Ovary (tissue), 9 donors: ENCODE measurements around the gene ARFRP1. TPM values are rescaled to one million over a fixed set of nuclear protein-coding genes. Genes with fewer than 3 reads are reported as not detected.

Experiments
- DNase-seq, 5 donors: peaks; one replicate each; pipeline ENCODE4 v3.0.0-alpha.2; 2019 to 2020
- H3K27ac ChIP-seq, 2 donors: fragments of 200-600 bp; one replicate each; pipeline versions ENCODE4 v1.5.1 to v1.8.0; 2019 to 2022
- H3K27me3 ChIP-seq: fragments of 200-600 bp; one replicate; pipeline ENCODE4 v1.8.0; 2022
- H3K36me3 ChIP-seq: fragments of 200-600 bp; sonication (generic); one replicate; pipeline ENCODE4 v1.5.1; 2019
- H3K4me1 ChIP-seq: one replicate; pipeline ENCODE4 v1.8.1; 2013; ENCODE audit warnings: mild to moderate bottlenecking, moderate library complexity; ENCODE audit not compliant: insufficient read depth
- H3K4me3 ChIP-seq: fragments of 200-600 bp; sonication (generic); one replicate; pipeline ENCODE4 v1.5.1; 2017
- H3K9me3 ChIP-seq, 2 donors: fragments of 200-600 bp in 1 of 2; sonication (generic) in 1 of 2; one replicate each; pipeline versions ENCODE4 v1.5.1 to v1.8.1; 2013 to 2019; ENCODE audit warnings: mild to moderate bottlenecking in 1 of 2, moderate library complexity in 1 of 2
- CTCF ChIP-seq, 3 donors: fragments of 450-650 bp in 2 of 3; fragments of 200-600 bp in 1 of 3; IDR thresholded peaks; one replicate each; pipeline versions ENCODE4 v1.5.1 to v1.8.0; 2016 to 2022; ENCODE audit warnings: antibody characterized with exemption in 3 of 3, mild to moderate bottlenecking in 1 of 3
- EP300 ChIP-seq: sonication (generic); formaldehyde crosslinking; IDR thresholded peaks from one replicate; pipeline ENCODE4 v1.6.1; 2017; ENCODE audit warnings: antibody characterized with exemption
- POLR2A ChIP-seq: fragments of 450-650 bp; IDR thresholded peaks from one replicate; pipeline ENCODE4 v1.6.1; 2017; ENCODE audit warnings: antibody characterized with exemption, mild to moderate bottlenecking, moderate library complexity
- WGBS, 3 donors: extraction: QIAGEN DNeasy Blood & Tissue Kit in 1 of 3; methylation state at CpG; one replicate each; pipeline versions ENCODE4 v1.1.5 to v1.1.7; 2013 to 2017; 5-methylcytosine and 5-hydroxymethylcytosine counted together
- intact Hi-C, 4 donors: fragments of 100-400 bp; cut with DNase I; formaldehyde crosslinking; loops; one replicate each; pipeline versions ENCODE4 v1.11.0 to v1.15.1; 2022 to 2023
- polyA plus RNA-seq, 2 donors: library from polyadenylated mRNA; stranded (reverse); fragments of 200-250 nt in 1 of 2; fragments of 350-450 nt in 1 of 2; fragmentation: Illumina TruSeq in 1 of 2; extraction: RNeasy Lipid Tissue Mini Kit (QIAGEN cat#74804) in 1 of 2; gene quantifications; one replicate each; pipeline ENCODE4 v1.2.3, GENCODE V29; 2013 to 2014
- total RNA-seq, 7 donors: library from RNA; depleted of rRNA in 2 of 7; stranded (reverse); fragments of >200 nt in 2 of 7; fragmentation: NEBNext Ultra II Directional in 3 of 7; extraction: Animal tissue kit (Norgen Biotek cat#: 25700) in 3 of 7; gene quantifications; one replicate each; pipeline versions ENCODE4 v1.1.0 to v1.2.4, GENCODE V29; 2016 to 2023
- donor health status: DM: no; HTN: no; CAD: no; lungs with moderate emphysema.
- donor health status: DM: no; HTN: no; CAD: no.
- donor health status: Bipolar disorder and iron deficiency.
- donor health status: DM: yes; HTN: yes; CAD: no.
- donor health status: DM: no; HTN: no; CAD: no.
- donor health status: DM: yes; HTN: yes; CAD: no.

The ARFRP1 gene
- total and polyA plus RNA-seq, 9 donors = 15.3 to 59.5 (median 47.2) TPM

- intact Hi-C loops = no loop called here
- no peak overlapping the region for H3K27ac ChIP-seq
- H3K4me1 ChIP-seq = peaks cover 2% of the 10 kb centered on the region
- no peak for TF ChIP-seq CTCF (IDR thresholded peaks at IDR 0.05)
- TF ChIP-seq POLR2A = no peak
- no peak for TF ChIP-seq EP300
- no peaks in the 10 kb centered on the region for H3K9me3 ChIP-seq
- no peaks in the 10 kb centered on the region for H3K27me3 ChIP-seq
- no peaks in the 10 kb centered on the region for H3K36me3 ChIP-seq
- WGBS, 3 donors = 46 to 61% (median 51%) methylated on average over 7 of the region's 7 CpGs
- DNase-seq = peak in 4 of 5 donors; percentile 13 to 42 (median 32)
- H3K4me3 ChIP-seq = no peak overlapping the region
Measured at GRCh38 chr20:63697357-63697867, 10.4 kb downstream of the ARFRP1 start.

GRCh38 chr20:63696628-63697356, 11.0 kb downstream of the ARFRP1 start, which contains the start of gene TNFRSF6B:
Gene TNFRSF6B, plus strand, starts transcription at chr20:63696652. Its CDS starts 116 bp downstream, at chr20:63696768.
- peak in 3 of 5 donors; percentile 18 to 47 (median 29) for DNase-seq
- H3K36me3 ChIP-seq = no peaks in the 10 kb centered on the region
- peaks cover 2% of the 10 kb centered on the region for H3K4me1 ChIP-seq
- H3K4me3 ChIP-seq = no peak within 1 kb of the TSS
- WGBS, 3 donors = 11 to 26% (median 15%) methylated on average over 36 to 52 of the region's 52 CpGs
- no peaks in the 10 kb centered on the region for H3K9me3 ChIP-seq
- TF ChIP-seq CTCF (IDR thresholded peaks at IDR 0.05) (no peak), EP300 (no peak), POLR2A (no peak)
- H3K27ac ChIP-seq = no peak within 1 kb of the TSS
- no peaks in the 10 kb centered on the region for H3K27me3 ChIP-seq
- intact Hi-C loops = no loop called here

GRCh38 chr20:63696306-63696627, 11.5 kb downstream of the ARFRP1 start:
- peaks cover 2% of the 10 kb centered on the region for H3K4me1 ChIP-seq
- H3K27me3 ChIP-seq = no peaks in the 10 kb centered on the region
- no peak overlapping the region for H3K27ac ChIP-seq
- TF ChIP-seq EP300 (no peak), POLR2A (no peak), CTCF (IDR thresholded peaks at IDR 0.05) (no peak)
- H3K9me3 ChIP-seq = no peaks in the 10 kb centered on the region
- intact Hi-C loops = no loop called here
- DNase-seq = peak in 2 of 5 donors; percentile 13 to 23
- H3K36me3 ChIP-seq = no peaks in the 10 kb centered on the region
- H3K4me3 ChIP-seq = no peak overlapping the region
- WGBS, 3 donors = 12 to 34% (median 27%) methylated on average over 6 of the region's 6 CpGs

GRCh38 chr20:63695424-63696305, 12.1 kb downstream of the ARFRP1 start:
- H3K27ac ChIP-seq = no peak overlapping the region
- TF ChIP-seq EP300 (no peak), CTCF (IDR thresholded peaks at IDR 0.05) (no peak), POLR2A (no peak)
- H3K4me1 ChIP-seq = peaks cover 2% of the 10 kb centered on the region
- intact Hi-C loops = no loop called here
- peak in 3 of 5 donors; percentile 18 to 41 (median 27) for DNase-seq
- WGBS, 3 donors = 67 to 76% (median 75%) methylated on average over 9 to 25 of the region's 25 CpGs
- H3K4me3 ChIP-seq = no peak overlapping the region
- no peaks in the 10 kb centered on the region for H3K36me3 ChIP-seq
- H3K27me3 ChIP-seq = no peaks in the 10 kb centered on the region
- no peaks in the 10 kb centered on the region for H3K9me3 ChIP-seq
